Left ventricle myocardium inferior (tissue), 1 donor: Measurements from ENCODE around the gene LRRN3. TPM values are rescaled to one million over a fixed set of nuclear protein-coding genes. Genes with fewer than 3 reads are reported as not detected.

Experiments
- DNase-seq: peaks from one replicate; pipeline ENCODE4 v3.0.0-alpha.2; 2020
- H3K27ac ChIP-seq: fragments of 200-600 bp; replicated peaks from 2 replicates; pipeline ENCODE4 v1.8.0; 2021
- H3K27me3 ChIP-seq: fragments of 200-600 bp; 2 replicates; pipeline ENCODE4 v1.8.0; 2021; ENCODE audit warnings: low read depth
- H3K36me3 ChIP-seq: fragments of 200-600 bp; 2 replicates; pipeline ENCODE4 v1.8.0; 2021
- H3K4me1 ChIP-seq: fragments of 200-600 bp; 2 replicates; pipeline ENCODE4 v1.8.0; 2021
- H3K4me3 ChIP-seq: fragments of 200-600 bp; 2 replicates; pipeline ENCODE4 v1.8.0; 2021; ENCODE audit warnings: mild to moderate bottlenecking, moderate library complexity
- H3K9me3 ChIP-seq: fragments of 200-600 bp; replicated peaks from 2 replicates; pipeline ENCODE4 v1.8.0; 2021
- intact Hi-C: fragments of 100-400 bp; cut with micrococcal nuclease; formaldehyde crosslinking; loops from one replicate; pipeline ENCODE4 v1.11.0; 2022
- total RNA-seq: library from RNA; stranded (reverse); fragmentation: NEBNext Ultra II Directional; extraction: Animal tissue kit (Norgen Biotek cat#: 25700); gene quantifications from one replicate; pipeline ENCODE4 v1.2.1, GENCODE V29; 2021
- TF ChIP-seq, protein P1 (sequence below): fragments of 200-600 bp; IDR thresholded peaks from 2 replicates; pipeline ENCODE4 v1.8.0; 2021; ENCODE audit warnings: antibody characterized with exemption, mild to moderate bottlenecking, borderline replicate concordance
- donor health status: DM: no; HTN: yes; CAD: no; lungs with severe emphysema.

Gene LRRN3
- total RNA-seq, 1 donor from 2014 or later: 7.4 TPM

DNA sequence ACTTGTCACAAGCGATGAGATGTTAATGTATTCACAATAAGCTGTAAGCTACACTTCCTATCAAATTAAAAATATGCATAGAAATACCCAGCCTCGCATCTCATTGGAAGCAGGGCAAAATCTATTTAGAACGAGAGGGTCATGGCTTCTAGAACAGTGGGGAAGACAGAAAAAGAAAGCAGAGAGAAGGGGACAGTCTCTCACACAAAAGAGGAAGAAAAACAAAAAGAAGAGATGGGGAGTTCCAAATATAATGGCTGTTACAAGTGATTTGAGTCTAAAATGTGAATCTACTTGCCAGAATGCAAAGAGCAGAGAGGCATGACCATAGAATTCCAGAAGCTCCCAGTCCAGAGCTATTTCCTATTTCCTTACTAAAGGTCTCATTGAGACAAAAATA, 13.8 kb downstream of the LRRN3 start:
- intact Hi-C loops: no loop called here
- Histone ChIP-seq H3K4me3 (no peak overlapping the region), H3K27me3 (no peaks in the 10 kb centered on the region), H3K36me3 (no peaks in the 10 kb centered on the region), H3K27ac (no peak overlapping the region), H3K4me1 (peaks cover 11% of the 10 kb centered on the region), H3K9me3 (no peaks in the 10 kb centered on the region)
- TF ChIP-seq, protein P1, sequence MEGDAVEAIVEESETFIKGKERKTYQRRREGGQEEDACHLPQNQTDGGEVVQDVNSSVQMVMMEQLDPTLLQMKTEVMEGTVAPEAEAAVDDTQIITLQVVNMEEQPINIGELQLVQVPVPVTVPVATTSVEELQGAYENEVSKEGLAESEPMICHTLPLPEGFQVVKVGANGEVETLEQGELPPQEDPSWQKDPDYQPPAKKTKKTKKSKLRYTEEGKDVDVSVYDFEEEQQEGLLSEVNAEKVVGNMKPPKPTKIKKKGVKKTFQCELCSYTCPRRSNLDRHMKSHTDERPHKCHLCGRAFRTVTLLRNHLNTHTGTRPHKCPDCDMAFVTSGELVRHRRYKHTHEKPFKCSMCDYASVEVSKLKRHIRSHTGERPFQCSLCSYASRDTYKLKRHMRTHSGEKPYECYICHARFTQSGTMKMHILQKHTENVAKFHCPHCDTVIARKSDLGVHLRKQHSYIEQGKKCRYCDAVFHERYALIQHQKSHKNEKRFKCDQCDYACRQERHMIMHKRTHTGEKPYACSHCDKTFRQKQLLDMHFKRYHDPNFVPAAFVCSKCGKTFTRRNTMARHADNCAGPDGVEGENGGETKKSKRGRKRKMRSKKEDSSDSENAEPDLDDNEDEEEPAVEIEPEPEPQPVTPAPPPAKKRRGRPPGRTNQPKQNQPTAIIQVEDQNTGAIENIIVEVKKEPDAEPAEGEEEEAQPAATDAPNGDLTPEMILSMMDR: no peak
- no peak for DNase-seq

GRCh38 chr7:111105269-111105668, 14.3 kb downstream of the LRRN3 start:
- no peaks in the 10 kb centered on the region for H3K9me3 ChIP-seq
- peaks cover 11% of the 10 kb centered on the region for H3K4me1 ChIP-seq
- H3K27me3 ChIP-seq: no peaks in the 10 kb centered on the region
- no peak overlapping the region for H3K27ac ChIP-seq
- no peak for DNase-seq
- no peak overlapping the region for H3K4me3 ChIP-seq
- TF ChIP-seq, protein P1: no peak
- no peaks in the 10 kb centered on the region for H3K36me3 ChIP-seq
- intact Hi-C loops: no loop called here

DNA sequence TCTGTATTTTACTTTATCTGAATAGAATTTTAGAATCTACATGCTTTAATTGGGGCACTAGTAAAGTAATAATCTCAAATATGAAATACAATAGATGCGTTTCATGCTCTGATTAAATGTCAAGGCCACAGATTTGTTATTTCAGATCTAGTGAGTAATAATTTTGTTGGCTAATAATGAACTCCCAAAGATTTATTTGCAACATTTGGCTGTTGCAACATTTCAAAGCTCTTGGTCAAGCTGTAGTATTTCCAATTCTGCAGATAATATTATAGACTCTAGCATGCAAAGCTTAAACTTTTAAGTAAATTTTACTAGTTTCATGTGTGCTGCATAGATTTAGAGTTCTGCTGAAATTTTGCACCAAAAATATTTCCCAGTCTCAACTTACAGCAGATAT, 16.7 kb downstream of the LRRN3 start:
- TF ChIP-seq, protein P1: no peak
- Histone ChIP-seq H3K27ac (no peak overlapping the region), H3K36me3 (no peaks in the 10 kb centered on the region), H3K4me1 (peaks cover 16% of the 10 kb centered on the region), H3K4me3 (no peak overlapping the region), H3K9me3 (no peaks in the 10 kb centered on the region), H3K27me3 (no peaks in the 10 kb centered on the region)
- DNase-seq: no peak
- intact Hi-C loops: no loop called here

DNA sequence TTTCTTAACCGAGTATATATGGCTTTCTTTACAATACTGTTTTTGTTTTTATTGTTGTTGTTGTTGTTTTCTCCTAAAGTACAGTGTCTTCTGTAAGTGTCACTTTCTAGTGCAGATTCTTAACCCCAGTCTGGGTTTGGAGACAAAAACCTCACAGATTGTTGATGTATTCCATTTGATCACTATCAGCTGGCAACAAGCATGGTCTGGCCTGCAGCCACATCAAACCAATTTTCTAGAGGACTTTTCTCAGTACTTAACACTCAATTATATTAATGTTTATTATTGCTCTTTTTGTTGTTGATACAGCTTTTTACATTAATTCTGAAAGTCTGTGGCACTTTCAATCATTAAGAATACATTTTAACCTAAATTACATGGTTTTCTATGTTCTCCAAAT, 17.1 kb downstream of the LRRN3 start:
- intact Hi-C loops: no loop called here
- no peaks in the 10 kb centered on the region for H3K27me3 ChIP-seq
- H3K4me3 ChIP-seq: no peak overlapping the region
- H3K4me1 ChIP-seq: peaks cover 21% of the 10 kb centered on the region
- no peak for DNase-seq
- H3K9me3 ChIP-seq: no peaks in the 10 kb centered on the region
- TF ChIP-seq, protein P1: no peak
- H3K36me3 ChIP-seq: no peaks in the 10 kb centered on the region
- no peak overlapping the region for H3K27ac ChIP-seq

DNA sequence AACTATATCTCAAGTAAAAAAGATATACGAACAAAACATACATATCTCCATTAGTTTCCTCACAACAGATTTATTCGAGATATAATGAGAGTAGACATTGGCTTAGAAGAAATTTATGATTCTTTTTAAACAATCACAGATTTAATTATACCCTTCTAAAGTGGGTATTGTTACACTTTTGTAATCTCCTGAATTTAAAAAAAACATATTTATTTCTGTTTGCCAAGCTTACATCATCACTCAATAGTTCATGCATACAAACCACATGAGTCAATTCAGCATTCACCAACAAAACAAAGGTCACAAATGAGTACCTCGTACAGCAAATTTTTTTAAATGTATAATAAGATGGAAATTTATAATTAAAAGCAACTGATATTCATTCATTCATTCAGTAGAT, 17.6 kb downstream of the LRRN3 start:
- no peaks in the 10 kb centered on the region for H3K27me3 ChIP-seq
- intact Hi-C loops: no loop called here
- no peak for DNase-seq
- peaks cover 26% of the 10 kb centered on the region for H3K4me1 ChIP-seq
- H3K9me3 ChIP-seq: no peaks in the 10 kb centered on the region
- TF ChIP-seq, protein P1: no peak
- H3K36me3 ChIP-seq: no peaks in the 10 kb centered on the region
- no peak overlapping the region for H3K4me3 ChIP-seq
- H3K27ac ChIP-seq: no peak overlapping the region

- H3K27ac ChIP-seq: no peak overlapping the region
- intact Hi-C loops: no loop called here
These were observed 21.5 kb downstream of the LRRN3 start for GRCh38 chr7:111112439-111112838.

More at GRCh38 chr7:111112439-111112838, 21.5 kb downstream of the LRRN3 start:
- Histone ChIP-seq H3K4me3 (no peak overlapping the region), H3K9me3 (no peaks in the 10 kb centered on the region), H3K36me3 (no peaks in the 10 kb centered on the region), H3K27me3 (no peaks in the 10 kb centered on the region), H3K4me1 (peaks cover 30% of the 10 kb centered on the region)
- TF ChIP-seq, protein P1: no peak
- DNase-seq: no peak
